GM19467 (cell line): ENCODE measurements around the gene ABHD12.
"Not testable (repeated sequence)": the region's sequence is repeated elsewhere in the genome, so short reads cannot be mapped to it uniquely, and the experiment has no call there.

ENCODE experiments used
- ATAC-seq: cut with Tn5 transposase; IDR thresholded peaks from one replicate; pipeline ENCODE4 v1.9.1; 2021; ENCODE audit warnings: mild to moderate bottlenecking, moderate library complexity; ENCODE audit not compliant: unreplicated experiment

ABHD12 gene

DNA sequence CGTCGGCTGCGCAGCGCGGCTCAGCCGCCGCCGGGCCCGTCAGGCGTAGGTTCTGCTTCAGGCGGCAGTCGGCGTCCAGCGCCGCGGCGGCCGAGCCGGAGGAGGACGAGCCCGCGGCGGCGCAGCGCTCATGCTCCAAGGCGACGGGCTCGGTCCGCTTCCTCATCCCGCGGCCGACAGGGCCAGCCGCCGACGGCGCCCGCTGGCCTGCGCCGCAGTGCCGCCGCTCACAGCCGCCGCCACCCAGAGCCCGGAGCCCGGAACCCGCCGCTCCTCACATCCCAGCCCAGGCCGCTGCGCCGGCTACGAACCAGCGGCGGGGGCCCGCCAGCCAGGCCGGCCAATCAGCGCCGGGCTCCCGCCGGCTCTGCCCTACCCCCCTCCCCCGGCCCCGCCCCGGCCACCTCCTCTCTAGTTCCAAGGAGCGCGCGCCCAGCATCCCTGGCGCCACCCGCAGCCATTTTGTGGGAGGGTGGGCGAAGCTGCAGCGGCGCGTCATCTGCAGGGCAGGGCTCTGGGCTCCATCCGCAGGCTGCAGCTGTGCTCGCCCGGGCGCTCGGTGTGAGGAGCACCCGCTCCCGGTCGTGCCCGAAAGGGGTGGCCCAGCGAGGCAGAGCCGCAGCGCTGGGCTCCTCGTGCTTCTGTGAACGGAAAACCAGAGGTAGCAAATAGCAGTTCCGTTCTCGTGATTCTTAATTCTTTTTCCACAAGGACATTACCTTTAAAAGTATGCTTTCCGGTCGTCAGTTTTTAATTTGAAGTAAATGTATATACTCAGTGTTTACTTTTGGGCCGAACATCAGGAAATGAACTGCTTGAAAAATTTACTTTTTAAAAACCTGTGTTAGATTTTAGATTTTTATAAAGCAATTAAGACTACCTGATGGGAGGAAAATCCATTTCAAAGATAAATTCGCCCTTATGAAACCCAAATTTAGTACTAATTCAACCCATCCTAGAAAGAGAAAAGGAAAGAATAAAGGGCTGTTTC, at the start of gene ABHD12:
TSS of gene ABHD12 (minus strand) at position 298 of the 991 bp plus-strand sequence. CDS start at position 166, 132 bp downstream.
- peak; percentile 89 for ATAC-seq

GRCh38 chr20:25439328-25439727, 48.7 kb upstream of the ABHD12 start:
- ATAC-seq = no peak

DNA sequence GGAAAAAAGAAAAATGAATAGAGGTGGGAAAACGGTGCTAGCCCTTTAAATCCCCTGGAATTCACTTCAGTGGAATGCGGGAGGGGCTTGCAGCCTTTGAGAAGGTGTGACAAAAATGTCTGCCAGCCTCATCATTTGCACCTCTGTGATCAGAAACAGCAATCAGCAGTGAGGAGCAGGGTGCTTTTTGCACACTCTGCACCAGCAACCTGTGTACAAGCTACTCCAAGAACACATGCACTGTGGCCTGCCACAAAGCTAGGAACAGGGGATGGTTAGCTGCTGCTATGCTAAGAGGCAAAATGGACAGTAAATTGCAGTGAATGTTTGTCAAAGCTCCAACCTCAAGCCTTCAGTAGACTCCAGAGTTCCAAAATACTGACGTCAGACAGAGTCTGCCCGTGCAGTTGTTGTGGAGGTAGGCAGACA, 46.5 kb upstream of the ABHD12 start:
- no peak for ATAC-seq

DNA sequence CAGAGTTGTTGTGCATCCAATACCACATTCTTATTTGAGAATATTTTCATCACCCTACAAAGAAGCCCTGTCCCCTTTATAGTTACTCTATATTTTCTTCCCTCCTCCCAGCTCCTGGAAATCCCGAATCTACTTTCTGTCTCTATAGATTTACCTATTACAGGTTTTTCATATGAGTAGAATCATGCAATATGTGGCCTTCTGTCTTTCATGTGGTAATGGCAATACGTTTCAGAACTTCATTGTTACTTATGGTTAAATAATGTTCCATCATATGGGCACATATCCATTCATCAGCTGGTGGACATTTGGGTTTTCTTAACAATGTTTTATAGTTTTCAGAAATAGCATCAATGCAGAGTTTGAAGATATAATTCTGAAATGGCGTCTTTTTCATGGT, 33.9 kb upstream of the ABHD12 start:
- no peak for ATAC-seq

- no peak for ATAC-seq
Measured at GRCh38 chr20:25422032-25422431, 31.4 kb upstream of the ABHD12 start.

DNA sequence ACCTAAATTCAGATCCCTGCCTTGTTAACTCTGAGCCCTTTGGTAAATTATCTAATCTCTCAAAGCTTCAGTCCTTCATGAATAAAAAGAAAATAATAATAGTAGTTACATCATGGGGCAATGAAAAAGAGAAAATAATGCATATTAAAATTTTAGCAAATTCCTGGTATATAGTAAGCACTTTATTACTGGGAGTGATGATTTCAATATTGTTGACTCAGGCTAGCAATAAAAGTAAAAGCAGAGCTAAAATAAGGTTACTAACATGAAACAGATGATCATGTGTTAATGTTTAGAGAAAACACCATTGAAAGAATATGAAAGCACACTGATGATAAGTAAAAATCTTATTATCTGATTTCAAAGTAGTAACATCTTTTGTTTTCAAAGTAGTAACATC, 30.5 kb upstream of the ABHD12 start:
- no peak for ATAC-seq

DNA sequence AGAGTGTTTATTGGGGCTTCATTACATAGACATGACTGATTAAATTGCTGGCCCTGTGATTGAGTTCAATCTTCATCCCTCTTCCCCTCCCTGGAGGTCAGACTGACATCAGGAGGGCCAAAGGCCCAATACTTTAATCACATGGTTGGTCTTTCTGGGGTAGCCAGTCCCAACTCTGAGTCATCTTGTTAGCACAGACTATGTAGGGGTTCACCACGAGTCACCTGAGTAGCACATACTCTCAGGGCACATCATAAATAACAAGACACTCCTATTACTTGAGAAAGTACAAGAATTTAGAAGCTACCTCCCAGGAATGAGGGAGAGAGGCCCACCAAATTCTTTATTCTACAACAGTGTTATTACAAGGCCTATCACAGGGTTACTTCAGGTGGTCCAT, 28.1 kb upstream of the ABHD12 start:
- ATAC-seq = no peak

- ATAC-seq = no peak
Measured at GRCh38 chr20:25408890-25409289, 18.3 kb upstream of the ABHD12 start.

DNA sequence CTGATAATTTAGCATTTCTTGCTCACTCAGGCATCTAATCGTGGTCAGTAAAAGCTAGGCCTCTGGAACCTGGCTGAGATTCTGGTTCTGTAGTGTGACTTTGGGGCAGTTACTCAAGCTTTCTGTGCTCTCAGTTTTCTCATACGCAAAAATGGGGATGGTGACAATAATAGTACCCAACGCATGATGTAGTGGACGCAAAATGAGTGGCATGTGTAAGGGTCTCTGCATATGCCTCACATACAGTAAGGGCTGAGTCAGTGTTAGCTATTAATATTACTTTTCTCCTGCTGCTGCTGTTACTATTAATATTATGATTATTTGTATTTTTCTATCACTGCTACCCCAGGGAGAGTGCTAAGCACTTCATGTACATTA, 17.5 kb upstream of the ABHD12 start:
- no peak for ATAC-seq

DNA sequence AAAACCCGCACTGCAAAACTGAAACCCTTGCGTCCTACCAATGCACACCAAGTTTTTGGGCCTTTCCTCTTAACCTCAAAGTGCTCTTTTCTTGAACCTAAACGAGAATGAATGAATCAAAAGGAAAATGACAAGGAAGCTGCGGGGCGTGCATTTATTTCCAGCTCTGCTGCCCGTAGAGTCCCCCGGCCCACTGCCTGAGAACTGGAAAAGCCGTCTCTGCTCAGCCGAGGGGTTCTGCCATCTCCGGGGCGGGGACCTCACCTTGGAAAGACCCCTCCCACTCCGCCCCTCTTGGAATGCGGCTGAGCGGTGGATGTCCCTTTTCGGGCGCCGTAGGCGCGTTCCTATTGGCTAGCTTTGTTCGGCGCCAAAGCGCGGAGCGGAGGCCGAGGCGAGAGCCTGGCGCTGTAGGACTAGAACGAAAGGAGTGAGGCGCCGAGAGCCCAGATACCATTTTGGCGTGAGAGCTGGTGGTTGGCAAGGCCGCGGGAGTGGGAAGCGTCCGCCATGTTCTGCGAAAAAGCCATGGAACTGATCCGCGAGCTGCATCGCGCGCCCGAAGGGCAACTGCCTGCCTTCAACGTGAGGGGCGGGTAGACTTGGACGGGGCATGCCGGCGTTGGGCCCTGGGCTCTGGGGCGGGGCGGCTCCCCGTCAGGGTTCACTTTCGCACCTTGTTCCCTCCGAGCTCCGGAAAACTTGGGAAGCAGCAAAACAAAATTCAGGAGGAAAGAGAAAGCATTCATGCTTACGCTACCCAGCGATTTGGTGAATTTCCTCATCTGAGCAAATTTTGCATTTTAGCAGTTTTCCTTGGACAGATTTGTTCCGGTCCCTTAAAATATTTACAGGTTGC, 16.9 kb upstream of the ABHD12 start, which contains the start of gene GINS1:
TSS of gene GINS1 (plus strand) at position 363 of the 859 bp plus-strand sequence. CDS start at position 511, 148 bp downstream.
- ATAC-seq = peak; percentile 83

DNA sequence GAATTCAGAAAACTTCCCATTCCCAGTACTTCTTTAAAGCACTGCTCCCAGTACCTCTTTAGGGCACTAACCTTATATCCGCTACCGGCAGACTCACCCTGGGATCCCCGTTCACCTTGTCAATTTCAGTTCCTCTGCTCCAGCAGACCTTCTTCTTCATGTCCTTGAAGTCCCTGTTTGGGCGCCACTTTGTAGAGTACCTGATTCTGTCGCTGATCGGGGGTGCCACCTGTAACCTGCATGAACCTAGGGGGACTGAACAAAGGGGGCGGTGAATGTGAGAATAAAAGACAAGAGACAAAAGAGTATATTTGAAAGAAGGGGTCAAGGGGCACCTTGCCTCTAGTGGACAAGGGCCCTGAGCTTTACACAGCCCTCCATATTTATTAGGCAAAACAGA, 11.9 kb upstream of the ABHD12 start:
- no peak for ATAC-seq

- ATAC-seq = not testable (repeated sequence)
Measured at GRCh38 chr20:25400291-25400732, 9.7 kb upstream of the ABHD12 start.

DNA sequence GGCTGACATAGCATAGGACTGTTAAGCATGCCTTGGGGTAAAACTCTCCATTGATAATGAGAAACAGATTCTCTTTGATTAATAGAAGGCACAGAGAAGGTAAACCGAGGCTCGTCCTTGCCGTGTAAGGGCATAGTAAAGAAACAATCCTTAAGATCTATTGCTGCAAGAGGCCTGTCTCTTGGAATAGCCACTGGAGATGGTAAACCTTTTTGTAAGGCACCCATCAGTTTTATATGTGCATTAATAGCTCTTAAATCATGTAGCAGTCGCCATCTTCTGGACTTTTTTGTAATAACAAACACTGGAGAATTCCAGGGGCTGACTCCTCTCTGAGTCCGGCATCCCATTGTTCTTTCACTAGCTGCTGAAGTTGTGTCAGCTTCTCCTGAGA, 8.4 kb upstream of the ABHD12 start:
- ATAC-seq = no peak

GRCh38 chr20:25398376-25399036, 7.9 kb upstream of the ABHD12 start:
- no peak for ATAC-seq

GRCh38 chr20:25397821-25398220, 7.2 kb upstream of the ABHD12 start:
- ATAC-seq = no peak

GRCh38 chr20:25397096-25397495, 6.5 kb upstream of the ABHD12 start:
- ATAC-seq = no peak

DNA sequence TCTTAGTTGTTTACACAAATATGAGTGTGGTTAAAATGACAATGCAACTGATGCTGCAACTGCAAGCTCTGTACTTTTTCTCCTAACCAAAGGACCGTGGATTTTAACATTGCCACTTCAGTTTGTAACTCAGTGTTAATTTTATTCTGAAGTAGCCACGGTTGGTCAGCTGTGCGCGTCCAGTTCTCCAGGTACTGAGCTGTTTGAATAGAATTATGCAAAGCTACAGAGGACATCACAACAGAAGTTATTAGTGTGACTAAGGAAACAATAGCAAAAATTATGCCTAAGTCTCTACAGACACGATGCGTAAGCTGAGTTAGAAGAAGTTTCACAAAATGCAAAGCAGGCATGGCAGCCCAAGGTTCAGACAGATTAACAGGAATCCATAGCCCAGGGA, 4.4 kb upstream of the ABHD12 start:
- no peak for ATAC-seq

- no peak for ATAC-seq
Measured at GRCh38 chr20:25394276-25394675, 3.6 kb upstream of the ABHD12 start.

DNA sequence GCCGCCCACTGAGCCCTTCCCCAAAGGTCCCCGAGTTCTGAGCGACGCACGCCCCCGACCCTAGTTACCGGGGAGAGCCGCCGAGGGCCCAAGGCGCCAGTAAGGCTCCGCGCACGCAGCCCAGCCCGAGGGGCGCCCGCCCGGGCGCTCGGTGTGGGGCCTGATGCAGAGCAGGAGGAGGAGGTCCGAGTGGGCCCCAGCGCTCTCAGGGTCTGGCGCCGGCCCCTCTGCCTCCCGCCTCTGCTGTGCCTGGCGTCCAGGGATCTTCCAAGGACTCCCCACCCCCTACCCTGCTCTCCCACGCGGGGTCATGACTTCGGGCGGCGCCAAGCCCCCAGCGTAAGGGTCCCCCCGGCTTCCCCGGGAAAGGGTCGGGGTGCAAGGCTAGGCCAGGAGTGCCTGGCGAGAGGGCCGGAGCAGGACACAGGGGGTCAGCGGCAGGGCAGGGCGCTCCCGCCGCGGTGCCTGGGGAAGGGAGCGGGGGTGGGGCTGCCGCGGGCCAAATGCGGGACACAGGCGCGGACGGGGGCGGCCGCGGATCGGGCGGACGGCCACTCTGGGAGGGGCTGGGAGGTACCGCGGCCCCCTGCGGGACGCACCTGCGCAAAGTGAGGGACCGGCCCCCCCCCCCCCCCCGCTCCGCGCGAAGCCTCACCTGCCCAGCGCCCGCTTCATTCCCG, 637 bp downstream of the ABHD12 start:
- ATAC-seq = peak; percentile 24

DNA sequence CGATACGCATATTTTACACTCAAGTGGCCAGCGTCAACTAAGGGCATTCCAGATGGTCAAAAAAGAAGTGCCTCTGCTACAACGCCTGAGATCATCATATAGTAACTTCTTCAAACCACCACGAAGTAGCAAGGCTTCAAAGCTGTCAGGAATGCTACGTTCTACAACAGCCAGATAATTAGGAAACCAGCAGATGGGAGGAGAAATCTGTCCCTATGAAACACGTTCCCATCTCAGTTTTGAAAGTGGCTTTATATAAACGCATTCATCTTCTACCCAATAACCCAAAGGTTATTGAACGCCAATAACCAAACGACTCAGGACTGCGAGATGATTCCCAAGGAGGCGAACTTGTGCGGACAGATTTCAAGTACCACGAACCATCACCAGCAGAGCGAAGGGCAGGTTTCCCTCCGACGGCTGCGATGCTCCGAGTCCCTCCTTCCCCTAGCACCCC, 1.2 kb downstream of the ABHD12 start:
- no peak for ATAC-seq
